ENCODE measurements around the gene DNAH12. TPM values are rescaled to one million over a fixed set of nuclear protein-coding genes. Genes with fewer than 3 reads are reported as not detected.
"Not testable (repeated sequence)": the region's sequence is repeated elsewhere in the genome, so short reads cannot be mapped to it uniquely, and the experiment has no call there.

The DNAH12 gene
- total RNA-seq, 2 donors from 2014 or later, result 0.03 TPM; not detected in 1

DNA sequence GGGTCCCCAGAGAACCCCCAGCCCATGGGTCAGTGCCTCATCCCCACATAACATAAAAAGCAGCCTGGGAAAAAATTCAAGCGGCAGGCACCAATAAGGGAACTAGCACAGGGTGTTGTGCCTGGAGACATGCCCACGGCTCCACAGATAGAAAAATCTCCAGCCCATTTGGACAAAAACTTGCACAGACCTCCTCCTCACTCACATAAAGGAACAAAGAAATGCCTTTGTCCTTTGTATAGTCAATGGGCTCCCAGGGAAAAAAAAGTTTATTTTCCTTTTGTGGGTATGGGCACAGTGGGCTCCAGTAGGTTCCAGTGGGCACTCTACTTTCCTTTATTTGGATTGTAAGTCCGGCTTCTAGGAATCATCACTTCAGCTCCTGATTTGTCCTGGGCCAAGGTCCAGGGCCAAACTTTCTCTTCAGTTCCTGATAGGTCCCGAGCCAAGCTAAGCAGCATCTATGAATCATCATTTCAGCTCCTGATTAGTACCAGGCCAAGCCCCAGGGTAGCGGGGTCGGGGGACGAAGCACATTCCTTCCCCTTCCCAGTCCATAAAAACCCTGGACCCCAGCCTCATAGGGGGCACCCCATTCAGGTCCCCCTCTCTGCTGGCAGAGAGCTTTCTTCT, 1.6 kb upstream of the DNAH12 start:
- DNase-seq, result peak; percentile 62
- intact Hi-C loops (cut with DNase I), result no loop called here
- peak; percentile 78 to 96 for ATAC-seq

- DNase-seq (no peak), ATAC-seq (no peak)
- intact Hi-C loops (cut with DNase I), result no loop called here
These were observed 5.7 kb downstream of the DNAH12 start for GRCh38 chr3:57538465-57538864.

DNA sequence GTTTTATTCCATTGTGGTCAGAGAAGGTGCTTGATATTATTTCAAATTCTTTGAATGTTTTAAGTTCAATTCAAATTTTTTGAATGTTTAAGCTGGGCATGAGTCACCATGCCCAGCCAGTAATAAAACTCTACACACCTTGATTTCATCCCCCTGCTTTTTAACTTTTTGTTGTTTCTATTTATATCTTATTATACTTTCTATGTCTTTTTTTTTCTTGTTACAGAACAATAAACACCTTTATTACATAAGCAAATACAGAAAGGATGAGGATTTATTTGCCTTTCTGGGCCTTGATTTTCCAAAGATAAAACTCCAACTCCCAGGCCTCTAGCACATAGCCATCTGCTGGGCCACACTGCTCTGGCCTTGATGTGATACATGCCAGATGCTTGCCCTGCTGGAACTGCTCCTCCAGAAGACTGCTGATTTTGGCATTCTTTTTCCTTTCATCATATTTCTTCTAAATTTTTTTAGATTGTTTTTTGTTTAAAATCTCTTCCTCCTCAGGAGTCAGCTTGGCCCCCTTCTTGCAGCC, 14.0 kb downstream of the DNAH12 start:
- DNase-seq (no peak), ATAC-seq (no peak)
- intact Hi-C loops (cut with DNase I), result no loop called here

GRCh38 chr3:57518276-57518915, 25.7 kb downstream of the DNAH12 start:
- intact Hi-C loops (cut with DNase I), result no loop called here
- no peak for ATAC-seq
- DNase-seq, result no peak

- intact Hi-C loops (cut with DNase I), result no loop called here
- DNase-seq (no peak), ATAC-seq (no peak)
These were observed 32.0 kb downstream of the DNAH12 start for GRCh38 chr3:57512166-57512565.

DNA sequence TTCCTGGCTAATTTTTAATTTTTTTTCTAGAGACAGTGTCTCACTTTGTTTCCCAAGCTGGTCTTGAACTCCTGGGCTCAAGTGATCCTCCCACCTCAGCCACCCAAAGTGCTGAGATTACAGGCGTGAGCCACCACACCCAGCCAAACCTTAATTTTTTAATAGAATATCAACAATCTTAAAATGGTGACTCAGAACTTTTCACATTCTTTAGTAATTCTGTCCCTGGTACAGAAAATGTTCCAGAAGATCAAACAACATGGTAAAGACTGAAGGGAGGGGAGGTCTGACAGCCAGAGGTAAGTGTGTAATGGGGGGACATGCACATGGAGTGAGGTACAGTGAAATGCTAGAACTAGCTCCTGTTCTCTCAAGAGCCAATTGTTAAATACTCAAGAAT, 38.2 kb downstream of the DNAH12 start:
- ATAC-seq (no peak), DNase-seq (no peak)
- intact Hi-C loops (cut with DNase I), result no loop called here

DNA sequence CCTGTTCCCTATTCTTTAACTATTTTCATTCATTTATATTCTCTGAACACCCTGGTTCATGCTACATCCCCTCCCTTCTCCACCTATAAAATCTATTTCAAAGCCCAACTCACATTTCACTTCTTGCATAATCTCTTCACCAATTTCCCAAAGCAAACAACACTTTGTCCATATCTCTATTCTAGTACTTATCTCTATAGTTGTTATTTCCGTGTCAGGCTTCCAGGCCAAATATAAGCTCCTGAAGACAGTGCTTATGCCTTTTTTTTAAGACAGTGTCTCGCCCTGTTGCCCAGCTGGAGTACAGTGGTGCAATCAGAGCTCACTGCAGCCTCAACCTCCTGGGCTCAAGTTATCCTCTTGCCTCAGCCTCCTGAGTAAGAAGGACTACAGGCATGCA, 43.6 kb downstream of the DNAH12 start:
- DNase-seq (no peak), ATAC-seq (no peak)
- intact Hi-C loops (cut with DNase I), result no loop called here

DNA sequence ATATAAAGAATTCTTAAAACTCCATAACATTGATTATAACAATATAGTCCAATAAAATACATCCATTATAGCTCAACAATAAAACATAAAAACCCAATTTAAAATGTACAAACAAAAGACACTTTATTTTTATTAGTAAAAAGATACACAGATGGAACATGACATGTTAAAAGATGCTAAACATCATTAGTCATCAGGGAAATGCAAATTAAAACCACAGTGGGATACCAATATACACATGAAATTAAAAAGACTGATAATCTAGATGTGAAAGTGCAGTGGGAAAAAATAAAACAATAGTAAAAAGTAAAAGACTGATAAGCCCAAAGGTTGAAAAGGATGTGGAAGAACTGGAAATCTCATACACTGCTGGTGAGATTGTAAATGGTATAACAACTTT, 46.2 kb downstream of the DNAH12 start:
- intact Hi-C loops (cut with DNase I), result no loop called here
- no peak for DNase-seq
- no peak for ATAC-seq

GRCh38 chr3:57484563-57484962, 59.6 kb downstream of the DNAH12 start:
- ATAC-seq, result no peak
- intact Hi-C loops (cut with DNase I), result no loop called here
- DNase-seq, result no peak

- ATAC-seq; intact Hi-C loops (cut with DNase I); DNase-seq: not testable (repeated sequence)
These were observed 67.0 kb downstream of the DNAH12 start for GRCh38 chr3:57477193-57477592.

DNA sequence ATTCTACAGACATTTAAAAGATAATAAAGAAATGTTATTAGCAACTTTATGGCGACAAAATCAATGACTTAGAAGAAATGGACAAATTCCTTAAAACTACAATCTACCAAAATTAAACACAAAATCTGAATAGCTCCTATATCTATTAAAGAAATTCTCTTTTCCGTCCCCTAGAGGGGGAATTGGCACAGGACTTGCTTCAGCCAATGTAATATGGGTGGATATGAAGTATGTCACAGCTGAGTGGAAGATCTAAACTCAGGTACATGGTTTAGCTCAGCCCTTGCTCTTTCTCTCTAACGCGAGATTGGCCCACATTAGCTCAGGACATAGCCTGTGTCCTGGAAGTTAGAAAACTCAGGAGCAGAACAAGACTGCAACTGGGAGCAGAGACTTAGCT, 79.3 kb downstream of the DNAH12 start:
- intact Hi-C loops (cut with DNase I), result no loop called here
- DNase-seq, result no peak
- ATAC-seq, result no peak

DNA sequence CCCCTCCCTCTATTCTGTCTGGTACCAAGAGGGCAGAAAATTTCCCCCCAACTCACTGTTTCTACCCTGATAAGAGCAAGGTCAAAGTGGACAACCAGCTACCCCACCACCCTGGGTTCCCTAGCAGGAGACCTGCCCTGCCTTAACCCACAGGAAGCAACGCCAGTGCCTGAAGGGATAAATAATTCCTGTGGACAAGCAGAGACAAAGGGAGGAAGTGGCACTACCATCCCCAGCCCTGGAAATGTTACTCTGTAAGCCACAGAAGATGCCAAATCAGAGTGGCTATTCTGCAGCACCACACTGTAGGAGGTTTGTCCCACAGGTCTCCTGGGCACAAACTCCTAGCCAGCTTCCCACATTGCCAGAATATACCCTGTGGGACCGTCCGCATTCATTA, 80.1 kb downstream of the DNAH12 start:
- DNase-seq (no peak), ATAC-seq (no peak)
- intact Hi-C loops (cut with DNase I), result no loop called here

- no peak for DNase-seq
- ATAC-seq, result no peak
- intact Hi-C loops (cut with DNase I), result no loop called here
These were observed 92.8 kb downstream of the DNAH12 start for GRCh38 chr3:57451150-57451846.

GRCh38 chr3:57449276-57449847, 94.8 kb downstream of the DNAH12 start:
- ATAC-seq; intact Hi-C loops (cut with DNase I); DNase-seq: not testable (repeated sequence)

DNA sequence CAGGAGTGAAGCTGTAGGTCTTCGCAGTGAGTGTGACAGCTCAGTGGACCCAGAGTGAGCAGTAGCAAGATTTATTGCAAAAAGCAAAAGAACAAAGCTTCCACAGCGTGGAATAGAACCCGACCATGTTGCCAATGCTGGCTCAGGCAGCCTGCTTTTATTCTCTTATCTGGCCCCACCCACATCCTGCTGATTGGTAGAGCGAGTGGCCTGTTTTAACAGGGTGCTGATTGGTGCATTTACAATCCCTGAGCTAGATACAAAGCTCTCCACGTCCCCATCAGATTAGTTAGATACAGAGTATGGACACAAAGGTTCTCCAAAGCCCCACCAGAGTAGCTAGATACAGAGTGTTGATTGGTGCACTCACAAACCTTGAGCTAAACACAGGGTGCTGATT, 95.7 kb downstream of the DNAH12 start:
- DNase-seq; ATAC-seq; intact Hi-C loops (cut with DNase I): not testable (repeated sequence)

DNA sequence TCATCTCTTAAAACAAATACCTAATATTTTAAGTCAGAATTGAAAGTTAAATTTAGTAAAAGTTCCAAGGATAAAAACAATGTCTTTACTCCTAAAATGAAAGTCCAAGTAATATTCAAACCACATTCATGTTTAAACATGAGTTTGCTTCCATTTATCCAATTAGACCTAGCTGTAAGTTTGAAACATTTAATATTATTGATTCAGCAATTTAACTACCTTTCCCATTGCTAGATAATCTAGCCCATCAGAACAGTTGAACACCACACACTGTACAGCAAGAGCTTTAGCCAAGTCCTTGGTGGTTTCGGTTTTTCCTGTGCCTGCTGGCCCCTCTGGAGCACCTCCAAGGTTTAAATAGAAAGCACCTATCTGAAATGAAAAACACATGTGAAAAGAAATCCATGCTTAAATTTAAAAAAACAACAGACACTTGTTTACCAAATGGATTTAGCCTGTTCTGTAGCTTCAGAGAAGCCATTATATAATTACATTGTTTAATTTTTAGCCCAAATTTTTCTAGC, 97.8 kb downstream of the DNAH12 start:
- ATAC-seq (no peak), DNase-seq (no peak)
- intact Hi-C loops (cut with DNase I), result no loop called here

- ATAC-seq, result no peak
- DNase-seq, result no peak
- intact Hi-C loops (cut with DNase I), result no loop called here
These were observed 99.7 kb downstream of the DNAH12 start for GRCh38 chr3:57444469-57444868.

GRCh38 chr3:57440144-57440543, 104.0 kb downstream of the DNAH12 start:
- DNase-seq; intact Hi-C loops (cut with DNase I); ATAC-seq: not testable (repeated sequence)

DNA sequence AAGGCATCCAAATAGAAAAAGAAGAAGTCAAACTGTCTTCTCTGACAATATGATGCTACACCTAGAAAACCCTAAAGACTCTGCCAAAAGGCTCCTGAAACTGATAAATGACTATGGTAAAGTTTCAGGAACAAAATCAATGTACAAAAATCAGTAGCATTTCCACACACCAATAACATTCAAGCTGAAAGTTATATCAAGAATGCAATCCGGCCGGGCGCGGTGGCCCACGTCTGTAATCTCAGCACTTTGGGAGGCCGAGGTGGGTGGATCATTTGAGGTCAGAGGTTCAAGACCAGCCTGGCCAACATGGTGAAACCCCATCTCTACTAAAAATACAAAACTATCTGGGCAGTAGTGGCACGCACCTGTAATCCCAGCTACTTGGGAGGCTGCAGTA, 105.7 kb downstream of the DNAH12 start:
- intact Hi-C loops (cut with DNase I), result loop anchor here in 1 of 2 donors (10.0 kb wide), 1 partner anchor 264 kb away; no protein-coding TSS in a partner anchor
- not testable (repeated sequence) for ATAC-seq, DNase-seq

Data from left cardiac atrium (tissue), 4 donors.